RWPE2 (cell line): Measurements from ENCODE around the gene H2BK1.

Source experiments
- ATAC-seq: fragments of 200-7000 bp; cut with Tn5 transposase; 3 replicates; pipeline ENCODE4 v1.9.1; 2021; ENCODE audit warnings: low read depth
- DNase-seq: peaks from one replicate; pipeline ENCODE4 v3.0.0-alpha.2; 2020; ENCODE audit warnings: low spot score
- H3K27ac ChIP-seq: fragments of 450-650 bp; 2 replicates; pipeline ENCODE4 v1.5.1; 2017; ENCODE audit warnings: mild to moderate bottlenecking; ENCODE audit not compliant: poor library complexity, severe bottlenecking
- H3K27me3 ChIP-seq: fragments of 250-450 bp; sonication (Bioruptor Pico); 2 replicates; pipeline ENCODE4 v1.5.1; 2021; ENCODE audit warnings: mild to moderate bottlenecking, moderate library complexity; ENCODE audit not compliant: insufficient read depth, poor library complexity, severe bottlenecking
- H3K36me3 ChIP-seq: fragments of 250-450 bp; sonication (Bioruptor Pico); 2 replicates; pipeline ENCODE4 v1.5.1; 2020; ENCODE audit warnings: low read depth, mild to moderate bottlenecking, moderate library complexity
- H3K4me1 ChIP-seq: fragments of 250-450 bp; sonication (Bioruptor Pico); 2 replicates; pipeline ENCODE4 v1.5.1; 2021; ENCODE audit warnings: mild to moderate bottlenecking, moderate library complexity; ENCODE audit not compliant: insufficient read depth, poor library complexity, severe bottlenecking
- H3K4me3 ChIP-seq: fragments of 250-450 bp; sonication (Bioruptor Pico); 2 replicates; pipeline ENCODE4 v1.5.1; 2021; ENCODE audit warnings: mild to moderate bottlenecking, moderate library complexity; ENCODE audit not compliant: severe bottlenecking
- H3K9me3 ChIP-seq: fragments of 250-450 bp; sonication (Bioruptor Pico); 2 replicates; pipeline ENCODE4 v1.5.1; 2021; ENCODE audit warnings: mild to moderate bottlenecking, moderate library complexity; ENCODE audit not compliant: severe bottlenecking
- CTCF ChIP-seq: fragments of 450-650 bp; IDR thresholded peaks from one replicate; pipeline ENCODE4 v1.5.1; 2017; ENCODE audit warnings: mild to moderate bottlenecking, moderate library complexity; ENCODE audit not compliant: poor library complexity, severe bottlenecking

Gene H2BK1

GRCh38 chr7:151218170-151218569, 7.9 kb upstream of the H2BK1 start:
- no peak for TF ChIP-seq CTCF
- no peak for DNase-seq
- H3K27ac ChIP-seq, result no peak overlapping the region
- no peaks in the 10 kb centered on the region for H3K4me1 ChIP-seq
- no peak for ATAC-seq
- no peaks in the 10 kb centered on the region for H3K27me3 ChIP-seq
- H3K4me3 ChIP-seq, result no peak overlapping the region
- peaks cover 96% of the 10 kb centered on the region for H3K36me3 ChIP-seq
- no peaks in the 10 kb centered on the region for H3K9me3 ChIP-seq

- no peak for ATAC-seq
- Histone ChIP-seq H3K9me3 (no peaks in the 10 kb centered on the region), H3K27me3 (no peaks in the 10 kb centered on the region), H3K27ac (no peak overlapping the region), H3K4me3 (no peak overlapping the region), H3K4me1 (no peaks in the 10 kb centered on the region), H3K36me3 (peaks cover 68% of the 10 kb centered on the region)
- DNase-seq, result no peak
- TF ChIP-seq CTCF, result no peak
Measured at GRCh38 chr7:151215396-151215795, 5.1 kb upstream of the H2BK1 start.

- Histone ChIP-seq H3K4me1 (no peaks in the 10 kb centered on the region), H3K9me3 (no peaks in the 10 kb centered on the region), H3K36me3 (peaks cover 55% of the 10 kb centered on the region), H3K4me3 (no peak overlapping the region), H3K27me3 (no peaks in the 10 kb centered on the region), H3K27ac (no peak overlapping the region)
- no peak for ATAC-seq
- TF ChIP-seq CTCF, result no peak
- DNase-seq, result no peak
Measured at GRCh38 chr7:151213826-151214225, 3.5 kb upstream of the H2BK1 start.

GRCh38 chr7:151212626-151213025, 2.3 kb upstream of the H2BK1 start:
- DNase-seq, result no peak
- TF ChIP-seq CTCF, result no peak
- H3K4me1 ChIP-seq, result no peaks in the 10 kb centered on the region
- peaks cover 44% of the 10 kb centered on the region for H3K36me3 ChIP-seq
- peak; percentile 52; the same call in 2 of the 3 replicates for ATAC-seq
- no peak overlapping the region for H3K27ac ChIP-seq
- no peaks in the 10 kb centered on the region for H3K9me3 ChIP-seq
- H3K4me3 ChIP-seq, result no peak overlapping the region
- no peaks in the 10 kb centered on the region for H3K27me3 ChIP-seq

GRCh38 chr7:151211155-151211772, 976 bp upstream of the H2BK1 start:
- DNase-seq (no peak), ATAC-seq (no peak)
- no peak overlapping the region for H3K4me3 ChIP-seq
- H3K27me3 ChIP-seq, result no peaks in the 10 kb centered on the region
- no peak overlapping the region for H3K27ac ChIP-seq
- no peaks in the 10 kb centered on the region for H3K4me1 ChIP-seq
- H3K9me3 ChIP-seq, result no peaks in the 10 kb centered on the region
- no peak for TF ChIP-seq CTCF
- H3K36me3 ChIP-seq, result peaks cover 31% of the 10 kb centered on the region
